ENCODE results near the gene CCNA1.

DNA sequence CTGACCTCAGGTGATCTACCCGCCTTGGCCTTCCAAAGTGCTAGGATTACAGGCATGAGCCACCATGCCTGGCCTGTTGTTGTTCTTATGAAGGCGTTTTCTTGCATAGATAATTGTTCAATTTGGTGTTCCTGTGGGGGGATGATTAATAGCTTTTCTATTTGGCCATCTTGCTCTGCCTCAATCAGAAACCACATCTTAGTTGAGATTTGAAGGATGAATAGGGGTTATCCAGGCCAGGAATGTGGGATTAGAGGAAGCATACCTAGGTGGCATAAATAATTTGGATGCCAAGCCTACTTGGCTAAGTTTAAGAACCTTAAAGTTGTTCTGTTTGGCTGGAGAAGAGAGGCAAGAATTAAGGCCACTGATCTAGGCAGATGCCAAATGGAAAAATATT, 44.4 kb downstream of the CCNA1 start:
- no peak for TF ChIP-seq FOXP2 (optimal IDR thresholded peaks at IDR 0.05; ENCODE audit: borderline replicate concordance, extremely low read depth, extremely low read length, insufficient read depth)
- no peak for TF ChIP-seq POLR2AphosphoS5 (IDR thresholded peaks at IDR 0.05; ENCODE audit: low read depth, low read length)
